Lower leg skin (tissue), 4 donors: Measurements from ENCODE around the gene BMAL2. TPM values are rescaled to one million over a fixed set of nuclear protein-coding genes. Genes with fewer than 3 reads are reported as not detected.

ENCODE experiments used
- DNase-seq, 2 donors: peaks; one replicate each; pipeline ENCODE4 v3.0.0-alpha.2; 2019; ENCODE audit warnings: low spot score in 2 of 2
- H3K4me3 ChIP-seq: fragments of 200-600 bp; sonication (generic); 2 replicates; pipeline ENCODE4 v1.5.1; 2017; ENCODE audit warnings: mild to moderate bottlenecking, low read depth; ENCODE audit not compliant: poor library complexity, severe bottlenecking
- CTCF ChIP-seq, 3 donors: fragments of 450-650 bp; IDR thresholded peaks; one replicate each; pipeline ENCODE4 v1.5.1; 2016; ENCODE audit warnings: antibody characterized with exemption in 3 of 3, mild to moderate bottlenecking in 3 of 3, moderate library complexity in 2 of 3
- POLR2A ChIP-seq, 2 donors: fragments of 450-650 bp; IDR thresholded peaks; one replicate each; pipeline ENCODE4 v1.6.1; 2016 to 2017; ENCODE audit warnings: antibody characterized with exemption in 2 of 2, mild to moderate bottlenecking in 1 of 2, moderate library complexity in 1 of 2
- WGBS, 2 donors: methylation state at CpG; one replicate each; pipeline ENCODE4 v1.1.5; 2018; 5-methylcytosine and 5-hydroxymethylcytosine counted together
- intact Hi-C: fragments of 100-400 bp; cut with DNase I; formaldehyde crosslinking; loops from one replicate; pipeline ENCODE4 v1.15.0; 2023; ENCODE audit warnings: low total_unique reads
- total RNA-seq, 4 donors: library from RNA; depleted of rRNA; stranded (reverse); fragments of >200 nt; gene quantifications; one replicate each; pipeline ENCODE4 v1.1.0, GENCODE V29; 2016

The BMAL2 gene
- total RNA-seq, 4 donors from 2014 or later = 11.6 to 24.2 (median 19.1) TPM

GRCh38 chr12:27334042-27334720 is 1.5 kb downstream of the BMAL2 start:
- intact Hi-C loops = no loop called here
- DNase-seq = no peak
- no peak overlapping the region for H3K4me3 ChIP-seq
- TF ChIP-seq CTCF (IDR thresholded peaks at IDR 0.05) = no peak
- no peak for TF ChIP-seq POLR2A (IDR thresholded peaks at IDR 0.05)
- 70 to 74% methylated on average over 7 of the region's 7 CpGs for WGBS, 2 donors

- WGBS, 2 donors = 79 to 81% methylated on average over 6 of the region's 6 CpGs
- H3K4me3 ChIP-seq = no peak overlapping the region
- DNase-seq = no peak
- intact Hi-C loops = no loop called here
- no peak for TF ChIP-seq POLR2A (IDR thresholded peaks at IDR 0.05)
- TF ChIP-seq CTCF (IDR thresholded peaks at IDR 0.05) = no peak
These were observed 2.1 kb downstream of the BMAL2 start for GRCh38 chr12:27334721-27335082.

- TF ChIP-seq CTCF (IDR thresholded peaks at IDR 0.05) (no peak), POLR2A (IDR thresholded peaks at IDR 0.05) (no peak)
- H3K4me3 ChIP-seq = no peak overlapping the region
- DNase-seq = no peak
- 53 to 59% methylated on average over 5 of the region's 5 CpGs for WGBS, 2 donors
- intact Hi-C loops = no loop called here
These were observed 3.0 kb downstream of the BMAL2 start for GRCh38 chr12:27335364-27336281.

- intact Hi-C loops = no loop called here
- TF ChIP-seq CTCF (IDR thresholded peaks at IDR 0.05) (no peak), POLR2A (IDR thresholded peaks at IDR 0.05) (no peak)
- DNase-seq = no peak
- WGBS, 2 donors = 75 to 78% methylated on average over 2 of the region's 2 CpGs
- H3K4me3 ChIP-seq = no peak overlapping the region
These were observed 3.6 kb downstream of the BMAL2 start for GRCh38 chr12:27336282-27336653.

- no peak overlapping the region for H3K4me3 ChIP-seq
- TF ChIP-seq CTCF (IDR thresholded peaks at IDR 0.05) (no peak), POLR2A (IDR thresholded peaks at IDR 0.05) (no peak)
- intact Hi-C loops = no loop called here
- no peak for DNase-seq
- 92 to 100% methylated on average over 1 of the region's 1 CpG for WGBS, 2 donors
These were observed 4.7 kb downstream of the BMAL2 start for GRCh38 chr12:27337376-27337775.
